HepG2 (cell line): ENCODE data around the gene GPS2. TPM values are rescaled to one million over a fixed set of nuclear protein-coding genes. Genes with fewer than 3 reads are reported as not detected.

Experiments used
- ASH2L ChIP-seq: fragments of 300-600, 200-600 bp; sonication (generic); IDR thresholded peaks from 2 replicates; pipeline ENCODE4 v1.7.0; 2017; ENCODE audit warnings: low read depth, mild to moderate bottlenecking, moderate library complexity, mixed read lengths, low read length; ENCODE audit not compliant: insufficient read length
- BORCS8-MEF2B ChIP-seq: sonication (generic); formaldehyde crosslinking; IDR thresholded peaks from 2 replicates; pipeline ENCODE4 v1.8.0; 2022; ENCODE audit warnings: mild to moderate bottlenecking, missing genetic modification reagents
- CERS6 ChIP-seq: sonication (generic); formaldehyde crosslinking; IDR thresholded peaks from 2 replicates; pipeline ENCODE4 v1.5.0; 2020; ENCODE audit warnings: missing genetic modification reagents
- CHD4 ChIP-seq: fragments of 200-600 bp; sonication (generic); IDR thresholded peaks from 2 replicates; pipeline ENCODE4 v1.7.0; 2017; ENCODE audit warnings: mild to moderate bottlenecking, low read length, borderline replicate concordance
- FOXO4 ChIP-seq: sonication (generic); formaldehyde crosslinking; conservative IDR thresholded peaks from 2 replicates; pipeline ENCODE4 v1.8.1; 2023; ENCODE audit warnings: missing genetic modification reagents
- KAT8 ChIP-seq: IDR thresholded peaks from 2 replicates; pipeline ENCODE4 v1.6.1; 2016; ENCODE audit warnings: missing genetic modification reagents, missing compliant biosample characterization
- MEIS1 ChIP-seq: sonication (generic); formaldehyde crosslinking; IDR thresholded peaks from 2 replicates; pipeline ENCODE4 v1.9.0; 2021; ENCODE audit warnings: mild to moderate bottlenecking, missing genetic modification reagents, moderate library complexity, borderline replicate concordance
- NRL ChIP-seq: sonication (generic); formaldehyde crosslinking; IDR thresholded peaks from 2 replicates; pipeline ENCODE4 v1.5.0; 2020; ENCODE audit warnings: missing genetic modification reagents, mild to moderate bottlenecking, moderate library complexity, borderline replicate concordance
- RBM39 ChIP-seq: fragments of 200-400 bp; formaldehyde crosslinking; IDR thresholded peaks from one replicate; pipeline ENCODE4 v1.6.1; 2018; ENCODE audit warnings: antibody characterized with exemption, mild to moderate bottlenecking, low read depth, low read length; ENCODE audit not compliant: poor library complexity, severe bottlenecking
- RNF2 ChIP-seq: fragments of 450-650 bp; conservative IDR thresholded peaks from 2 replicates; pipeline ENCODE4 v1.6.1; 2016; ENCODE audit warnings: low read depth
- SMAD3 ChIP-seq: sonication (generic); formaldehyde crosslinking; IDR thresholded peaks from 2 replicates; pipeline ENCODE4 v1.4.0; 2020; ENCODE audit warnings: missing genetic modification reagents
- SP5 ChIP-seq: IDR thresholded peaks from 2 replicates; pipeline ENCODE4 v1.6.1; 2016; ENCODE audit warnings: low read depth, borderline replicate concordance
- TCF12 ChIP-seq, 2 experiments: fragments of 450-650 bp in 1 of 2; sonication (generic) in 1 of 2; formaldehyde crosslinking in 1 of 2; IDR thresholded peaks; 2 replicates each; pipeline versions ENCODE4 v1.6.1 to v1.8.0; 2017 to 2022; ENCODE audit warnings: antibody characterized with exemption in 1 of 2, mild to moderate bottlenecking in 1 of 2, missing genetic modification reagents in 1 of 2, moderate library complexity in 1 of 2
- TFAP4 ChIP-seq: sonication (generic); IDR thresholded peaks from 2 replicates; pipeline ENCODE4 v1.6.1; 2016; ENCODE audit warnings: low read depth, borderline replicate concordance
- THRA ChIP-seq: sonication (generic); formaldehyde crosslinking; IDR thresholded peaks from 2 replicates; pipeline ENCODE4 v1.4.0; 2020; ENCODE audit warnings: missing genetic modification reagents, borderline replicate concordance
- ZNF280D ChIP-seq: sonication (generic); formaldehyde crosslinking; IDR thresholded peaks from 2 replicates; pipeline ENCODE4 v1.5.1; 2020; ENCODE audit warnings: mild to moderate bottlenecking, missing genetic modification reagents
- ZNF598 ChIP-seq: sonication (generic); formaldehyde crosslinking; IDR thresholded peaks from 2 replicates; pipeline ENCODE4 v1.5.1; 2020; ENCODE audit warnings: mild to moderate bottlenecking, missing genetic modification reagents, borderline replicate concordance
- ZNF883 ChIP-seq: sonication (generic); formaldehyde crosslinking; IDR thresholded peaks from 2 replicates; pipeline ENCODE4 v1.5.1; 2020; ENCODE audit warnings: mild to moderate bottlenecking, missing genetic modification reagents; ENCODE audit errors: not compliant biosample characterization
- polyA plus RNA-seq, 8 experiments: library from polyadenylated mRNA; depleted of rRNA in 3 of 8; stranded (reverse) in 7 of 8; unstranded in 1 of 8; fragments of >200 nt; fragmentation: Illumina TruSeq in 4 of 8; extraction: Trizol in 4 of 8; gene quantifications; 2 replicates each; pipeline versions ENCODE4 v1.2.1 to v1.2.3, GENCODE V29; 2011 to 2016; ENCODE audit warnings: low read depth in 4 of 8, missing spikeins in 1 of 8, mixed read lengths in 1 of 8; ENCODE audit not compliant: insufficient read depth in 1 of 8
- total RNA-seq, 5 experiments: library from RNA; depleted of rRNA; stranded (reverse); fragments of >200 nt; fragmentation: Illumina TruSeq; extraction: Trizol; gene quantifications; 2 replicates each; pipeline ENCODE4 v1.2.3, GENCODE V29; 2016; ENCODE audit warnings: low read depth in 1 of 5

Gene GPS2
- total and polyA plus RNA-seq, 2 of the 13 experiments (the other 11 are each of a cell fraction or from before 2014, with no cell fraction given), result 58.0 to 59.4 TPM

GRCh38 chr17:7315570-7316235, 543 bp upstream of the GPS2 start (continued):
- TF ChIP-seq ZNF280D (CRISPR knock-in tag), result no peak
- TF ChIP-seq KAT8 (CRISPR knock-in tag), result peak; percentile 10; the same call in 1 of the 2 replicates
- 0 out of 2 replicates have a peak, but pooled peaks have one; percentile 1 for TF ChIP-seq SP5
- peak; percentile 4; the same call in 1 of the 2 replicates for TF ChIP-seq TFAP4
- TF ChIP-seq CHD4, result no peak
- TF ChIP-seq NRL (CRISPR knock-in tag), result 0 out of 2 replicates have a peak, but pooled peaks have one; percentile 25
- TF ChIP-seq BORCS8-MEF2B, result 0 out of 2 replicates have a peak, but pooled peaks have one; percentile 0
- TF ChIP-seq SMAD3 (CRISPR knock-in tag), result 0 out of 2 replicates have a peak, but pooled peaks have one; percentile 12
- no peak for TF ChIP-seq CERS6 (CRISPR knock-in tag)
- TF ChIP-seq RNF2, result 0 out of 2 replicates have a peak, but pooled peaks have one; percentile 3
- peak; percentile 6; the same call in 1 of the 2 replicates for TF ChIP-seq THRA (CRISPR knock-in tag)
- TF ChIP-seq RBM39, result peak; percentile 1
- peak; percentile 14 for TF ChIP-seq ASH2L
- peak; percentile 8 for TF ChIP-seq ZNF883 (CRISPR knock-in tag)
- TF ChIP-seq ZNF598 (CRISPR knock-in tag), result peak; percentile 6; the same call in 1 of the 2 replicates
- no peak for TF ChIP-seq TCF12 (IDR thresholded peaks at IDR 0.05)
- 0 out of 2 replicates have a peak, but pooled peaks have one; percentile 3 for TF ChIP-seq TCF12 (CRISPR knock-in tag; IDR thresholded peaks at IDR 0.05)
- TF ChIP-seq FOXO4 (CRISPR knock-in tag), result 0 out of 2 replicates have a peak, but pooled peaks have one; percentile 73
- 0 out of 2 replicates have a peak, but pooled peaks have one; percentile 7 for TF ChIP-seq MEIS1 (CRISPR knock-in tag)
